GM12864 (cell line): ENCODE measurements around the gene GRK2.

Source experiments
- DNase-seq: peaks from one replicate; pipeline ENCODE4 v3.0.0-alpha.2; 2011; ENCODE audit warnings: low read depth
- H3K4me3 ChIP-seq: 2 replicates; pipeline ENCODE4 v1.5.1; 2011; ENCODE audit warnings: mild to moderate bottlenecking, low read depth, low read length, control low read depth
- CTCF ChIP-seq: IDR thresholded peaks from 2 replicates; pipeline ENCODE4 v1.5.1; 2011; ENCODE audit warnings: low read depth, mild to moderate bottlenecking, moderate library complexity, low read length, control low read depth, inconsistent platforms; ENCODE audit errors: missing control alignments

Gene GRK2

DNA sequence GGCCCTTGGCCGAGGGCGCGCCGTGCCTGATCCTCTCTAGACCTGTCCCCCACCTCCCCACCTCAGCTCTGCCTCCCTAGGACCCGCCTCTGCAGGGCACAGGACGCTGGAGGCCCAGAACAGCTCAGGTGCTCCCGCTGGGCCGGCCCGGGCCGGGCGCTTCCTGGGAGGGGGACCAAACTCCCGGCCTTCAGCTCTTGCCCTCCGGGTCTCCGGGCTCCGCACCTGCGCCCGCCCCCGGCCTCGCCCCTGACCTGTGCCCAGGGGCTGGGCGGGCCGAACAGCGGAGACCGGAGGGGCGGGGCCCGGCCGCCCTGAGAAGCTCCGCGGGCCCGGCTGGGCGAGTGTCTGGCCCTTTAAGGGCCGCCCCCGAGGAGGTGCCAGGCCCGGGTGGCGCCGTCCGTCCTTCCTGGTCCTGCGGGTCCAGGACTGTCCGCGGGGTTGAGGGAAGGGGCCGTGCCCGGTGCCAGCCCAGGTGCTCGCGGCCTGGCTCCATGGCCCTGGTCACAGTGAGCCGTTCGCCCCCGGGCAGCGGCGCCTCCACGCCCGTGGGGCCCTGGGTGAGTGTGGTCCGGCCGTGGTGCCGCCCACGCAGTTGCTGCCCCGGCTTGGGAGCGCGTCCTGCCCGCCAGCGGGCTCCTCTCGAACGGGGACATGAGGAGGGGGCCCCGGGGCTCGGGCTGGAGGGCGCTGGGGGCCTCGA is 37.0 kb downstream of the GRK2 start, which contains the start of gene SSH3:
SSH3 (plus strand) TSS at position 399 of the 703 bp plus-strand sequence; CDS start at position 495, 96 bp downstream.
- TF ChIP-seq CTCF = no peak
- H3K4me3 ChIP-seq = no peak within 1 kb of the TSS
- DNase-seq = no peak

DNA sequence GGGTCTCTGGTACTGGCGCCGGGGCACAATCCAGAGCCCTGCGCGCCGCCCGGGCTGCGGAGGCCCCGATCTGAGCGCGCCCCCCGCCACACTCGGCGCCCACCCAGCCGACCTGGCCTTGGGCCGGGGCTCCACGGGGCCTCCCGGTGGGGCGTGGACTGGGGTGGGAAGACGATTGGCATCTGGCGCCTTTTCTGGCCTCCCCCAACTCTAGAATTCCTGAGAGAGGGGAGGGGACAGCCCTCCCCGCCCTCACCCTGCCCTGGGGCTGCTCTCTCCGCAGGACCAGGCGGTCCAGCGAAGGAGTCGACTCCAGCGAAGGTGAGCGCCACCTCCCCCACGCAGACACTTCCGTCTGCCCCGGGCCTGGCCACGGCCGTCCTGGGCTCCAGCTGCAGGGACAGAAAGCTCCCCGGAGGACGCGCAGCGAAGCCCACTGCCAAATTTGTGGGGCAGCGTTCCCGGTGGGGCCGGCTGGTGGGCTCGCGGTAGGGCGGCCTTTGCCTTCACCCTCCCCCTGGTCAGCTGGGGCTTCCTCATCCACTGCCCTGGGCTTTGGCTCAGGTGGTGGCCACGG is 37.6 kb downstream of the GRK2 start:
- no peak for TF ChIP-seq CTCF
- no peak for DNase-seq
- H3K4me3 ChIP-seq = no peak overlapping the region

- H3K4me3 ChIP-seq = no peak overlapping the region
- TF ChIP-seq CTCF = no peak
- no peak for DNase-seq
Observed at GRCh38 chr11:67304511-67305113, 38.3 kb downstream of the GRK2 start.

- H3K4me3 ChIP-seq = no peak overlapping the region
- no peak for DNase-seq
- no peak for TF ChIP-seq CTCF
Observed at GRCh38 chr11:67306769-67307544, 40.7 kb downstream of the GRK2 start.

GRCh38 chr11:67307545-67308001 is 41.3 kb downstream of the GRK2 start:
- no peak for TF ChIP-seq CTCF
- no peak for DNase-seq
- H3K4me3 ChIP-seq = no peak overlapping the region

GRCh38 chr11:67308031-67308866 is 42.0 kb downstream of the GRK2 start:
- no peak overlapping the region for H3K4me3 ChIP-seq
- no peak for TF ChIP-seq CTCF
- DNase-seq = no peak
